ENCODE data around the gene ARHGAP6. TPM values are rescaled to one million over a fixed set of nuclear protein-coding genes. Genes with fewer than 3 reads are reported as not detected.
A peak's percentile ranks its signal among the peaks of the same experiment; 100 is the strongest.

Gene ARHGAP6
- polyA plus RNA-seq, 1 donor = 5.1 TPM

DNA sequence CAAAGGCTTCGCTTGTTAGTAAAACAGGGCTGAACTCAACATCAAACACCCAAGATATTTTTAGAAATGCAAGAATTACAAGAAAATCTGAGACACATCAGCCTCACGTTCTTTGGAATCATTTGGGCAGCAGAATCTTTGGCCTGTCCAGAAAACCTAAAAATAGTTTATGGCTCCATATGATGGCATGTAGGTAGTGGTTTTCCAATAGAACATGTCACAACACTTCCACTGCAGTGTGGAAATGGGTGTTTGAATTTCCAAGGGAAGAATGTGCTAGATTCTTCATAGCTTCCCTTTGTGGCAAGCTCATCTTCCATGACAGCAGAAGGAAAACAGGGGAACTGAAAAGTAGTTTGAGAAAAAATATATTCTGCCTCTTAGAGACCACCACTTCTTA lies 118.8 kb downstream of the ARHGAP6 start:
- no peak for DNase-seq
- H3K4me3 ChIP-seq (ENCODE audit: low read length) = no peak overlapping the region
- WGBS (ENCODE audit: insufficient coverage, low lambda C conversion rate) = no CpG with 5 or more reads among the region's 2 CpGs
- no peaks in the 10 kb centered on the region for H3K36me3 ChIP-seq (ENCODE audit: control insufficient read depth, insufficient read depth, low read length)
- H3K9me3 ChIP-seq (ENCODE audit: control insufficient read depth, low read depth, low read length) = no peaks in the 10 kb centered on the region
- H3K27ac ChIP-seq (ENCODE audit: low read length) = no peak overlapping the region
- no peaks in the 10 kb centered on the region for H3K27me3 ChIP-seq (ENCODE audit: control insufficient read depth, insufficient read depth, low read length)
- H3K4me1 ChIP-seq (ENCODE audit: control insufficient read depth, insufficient read depth, low read length) = no peaks in the 10 kb centered on the region

DNA sequence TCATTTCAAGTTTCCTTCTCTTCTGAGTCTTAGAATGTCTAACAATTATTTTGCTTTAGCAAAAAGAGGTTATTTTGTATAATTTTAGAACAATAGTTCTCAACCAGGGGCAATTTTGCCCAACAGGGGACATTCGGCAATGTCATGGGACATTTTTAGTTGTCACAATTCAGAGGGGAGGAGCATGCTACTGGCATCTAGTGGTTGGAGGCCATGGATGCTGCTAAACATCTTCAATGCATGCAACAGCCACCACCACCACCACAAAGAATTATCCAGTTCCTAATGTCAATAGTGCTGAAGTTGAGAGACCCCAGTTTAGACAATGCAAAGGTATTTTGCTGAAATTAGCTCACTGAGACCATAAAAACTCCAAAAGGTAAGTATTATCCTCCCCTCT lies 122.5 kb downstream of the ARHGAP6 start:
- Histone ChIP-seq H3K27me3 (ENCODE audit: control insufficient read depth, insufficient read depth, low read length) (no peaks in the 10 kb centered on the region), H3K9me3 (ENCODE audit: control insufficient read depth, low read depth, low read length) (no peaks in the 10 kb centered on the region), H3K27ac (ENCODE audit: low read length) (no peak overlapping the region), H3K36me3 (ENCODE audit: control insufficient read depth, insufficient read depth, low read length) (no peaks in the 10 kb centered on the region), H3K4me1 (ENCODE audit: control insufficient read depth, insufficient read depth, low read length) (no peaks in the 10 kb centered on the region), H3K4me3 (ENCODE audit: low read length) (no peak overlapping the region)
- no CpG with 5 or more reads among the region's 1 CpG for WGBS (ENCODE audit: insufficient coverage, low lambda C conversion rate)
- no peak for DNase-seq

DNA sequence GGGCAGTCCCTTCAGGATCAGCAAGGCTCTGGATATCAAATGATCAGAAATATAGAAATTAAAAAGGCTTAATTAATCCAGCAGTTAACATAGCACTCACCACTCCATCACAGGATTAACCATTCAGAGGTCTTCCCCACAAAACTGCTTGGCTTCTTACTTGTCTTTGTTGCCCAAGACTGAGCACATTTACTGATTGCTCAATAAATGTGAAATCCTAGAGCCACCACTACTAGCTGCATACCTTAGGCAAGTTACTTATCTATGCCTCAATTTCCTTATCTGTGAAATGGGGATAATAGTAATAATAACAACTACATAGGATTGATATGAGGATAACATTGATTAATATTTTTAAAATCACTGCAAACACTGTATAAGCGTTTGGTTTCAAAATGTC lies 124.2 kb downstream of the ARHGAP6 start:
- H3K27ac ChIP-seq (ENCODE audit: low read length) = no peak overlapping the region
- H3K36me3 ChIP-seq (ENCODE audit: control insufficient read depth, insufficient read depth, low read length) = no peaks in the 10 kb centered on the region
- H3K27me3 ChIP-seq (ENCODE audit: control insufficient read depth, insufficient read depth, low read length) = no peaks in the 10 kb centered on the region
- no peaks in the 10 kb centered on the region for H3K9me3 ChIP-seq (ENCODE audit: control insufficient read depth, low read depth, low read length)
- no peak overlapping the region for H3K4me3 ChIP-seq (ENCODE audit: low read length)
- H3K4me1 ChIP-seq (ENCODE audit: control insufficient read depth, insufficient read depth, low read length) = no peaks in the 10 kb centered on the region
- no CpG with 5 or more reads among the region's 1 CpG for WGBS (ENCODE audit: insufficient coverage, low lambda C conversion rate)
- DNase-seq = no peak

DNA sequence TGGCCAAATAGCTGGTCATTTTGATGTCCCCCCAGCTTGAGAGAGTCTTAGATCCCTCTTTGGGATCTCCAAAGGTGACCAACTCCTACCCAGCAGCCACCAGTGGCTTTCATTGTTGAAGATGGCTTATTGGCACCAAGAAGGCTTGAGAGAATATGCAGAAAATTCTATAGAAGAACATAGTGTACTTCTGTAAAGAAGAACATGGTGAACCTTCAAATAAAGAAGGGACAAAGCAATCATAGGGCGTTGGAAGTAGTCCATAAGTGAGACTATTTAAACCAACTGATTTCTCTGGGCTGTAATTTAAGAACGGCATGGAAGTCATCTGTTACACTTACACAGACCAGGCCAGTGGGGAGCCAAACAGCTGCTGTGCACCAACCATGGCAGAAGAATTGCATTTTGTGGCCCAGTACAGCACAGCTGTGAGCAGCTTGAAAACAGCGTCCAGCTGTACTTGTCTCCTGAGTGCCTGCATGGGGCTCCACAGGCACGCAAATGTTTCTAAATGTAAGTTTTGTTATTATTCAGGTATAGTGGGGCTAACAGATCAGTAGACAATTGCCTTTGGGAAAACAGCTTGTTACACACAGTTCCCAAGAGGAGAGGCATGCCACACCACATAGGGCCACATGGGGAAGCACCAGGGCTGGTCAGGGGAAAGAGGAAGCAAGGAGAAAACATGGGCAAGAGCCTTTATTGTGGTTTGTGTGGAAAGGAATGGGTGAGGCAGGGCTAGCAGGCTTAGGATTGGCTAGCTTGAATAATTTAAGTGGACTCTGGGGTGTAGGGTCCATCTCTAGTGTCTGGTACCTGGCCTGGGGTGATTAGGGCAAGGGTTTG lies 125.0 kb downstream of the ARHGAP6 start:
- H3K27ac ChIP-seq (ENCODE audit: low read length) = no peak overlapping the region

DNA sequence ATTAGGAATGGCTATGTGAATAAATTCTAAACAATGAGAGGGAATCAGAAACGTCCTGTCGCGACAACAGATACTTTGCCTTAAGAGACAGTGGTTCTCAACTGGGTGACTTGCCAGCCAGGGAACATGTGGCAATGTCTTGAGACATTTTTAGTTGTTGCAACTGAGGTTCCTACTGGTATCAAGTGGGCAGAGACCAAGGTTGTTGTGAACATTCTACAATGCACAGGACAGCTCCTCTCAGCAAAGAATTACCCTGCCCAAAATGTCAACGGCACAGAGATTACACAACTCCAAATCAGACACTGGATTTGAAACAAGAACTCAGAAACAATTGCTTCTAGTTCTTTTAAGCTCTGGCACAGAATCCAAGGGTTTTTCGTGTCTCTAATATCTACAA lies 128.6 kb downstream of the ARHGAP6 start:
- no peaks in the 10 kb centered on the region for H3K27me3 ChIP-seq (ENCODE audit: control insufficient read depth, insufficient read depth, low read length)
- no peak overlapping the region for H3K4me3 ChIP-seq (ENCODE audit: low read length)
- no peaks in the 10 kb centered on the region for H3K4me1 ChIP-seq (ENCODE audit: control insufficient read depth, insufficient read depth, low read length)
- H3K36me3 ChIP-seq (ENCODE audit: control insufficient read depth, insufficient read depth, low read length) = no peaks in the 10 kb centered on the region
- no peak overlapping the region for H3K27ac ChIP-seq (ENCODE audit: low read length)
- WGBS (ENCODE audit: insufficient coverage, low lambda C conversion rate) = no CpG with 5 or more reads among the region's 5 CpGs
- DNase-seq = no peak
- H3K9me3 ChIP-seq (ENCODE audit: control insufficient read depth, low read depth, low read length) = no peaks in the 10 kb centered on the region

More for the DNA sequence above, 125.0 kb downstream of the ARHGAP6 start:
- no peak overlapping the region for H3K4me3 ChIP-seq (ENCODE audit: low read length)
- no peaks in the 10 kb centered on the region for H3K9me3 ChIP-seq (ENCODE audit: control insufficient read depth, low read depth, low read length)
- no peaks in the 10 kb centered on the region for H3K4me1 ChIP-seq (ENCODE audit: control insufficient read depth, insufficient read depth, low read length)
- no peak for DNase-seq
- no peaks in the 10 kb centered on the region for H3K36me3 ChIP-seq (ENCODE audit: control insufficient read depth, insufficient read depth, low read length)
- no peaks in the 10 kb centered on the region for H3K27me3 ChIP-seq (ENCODE audit: control insufficient read depth, insufficient read depth, low read length)
- no CpG with 5 or more reads among the region's 4 CpGs for WGBS (ENCODE audit: insufficient coverage, low lambda C conversion rate)

DNA sequence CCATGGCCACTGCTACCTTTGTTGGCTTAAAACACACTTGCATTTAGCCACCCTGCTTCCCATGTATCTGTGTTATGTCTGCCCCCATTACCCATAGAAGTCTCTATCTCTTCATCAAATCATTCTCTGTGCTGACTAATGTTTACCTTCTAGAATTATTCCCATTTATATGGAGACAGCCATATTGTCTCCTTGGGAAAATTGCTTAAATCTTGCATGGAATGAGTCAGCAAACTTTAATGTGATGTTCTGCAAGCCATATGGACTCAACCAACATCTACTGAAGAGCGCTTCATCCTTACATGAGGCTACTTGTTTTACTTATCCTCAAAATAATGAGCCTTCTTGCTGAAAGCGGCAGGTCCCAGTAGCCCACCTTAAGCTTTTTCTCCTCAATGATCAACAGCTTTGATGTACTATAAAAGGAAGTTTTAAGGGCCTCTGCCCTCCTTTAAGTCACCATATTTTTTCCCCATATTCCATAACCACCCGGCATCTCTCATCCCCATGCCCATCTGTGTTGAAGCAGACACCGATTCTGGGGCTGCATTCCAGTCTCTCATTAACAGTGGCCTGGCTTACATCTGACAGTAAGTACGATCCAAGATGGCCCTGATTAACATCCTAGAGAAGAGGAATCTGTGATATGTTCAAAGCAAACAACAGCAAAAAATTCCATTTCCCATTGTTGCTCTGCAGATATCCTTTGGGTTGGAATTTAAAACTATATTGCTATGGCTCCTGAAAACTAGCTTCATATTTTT lies 130.4 kb downstream of the ARHGAP6 start:
- Histone ChIP-seq H3K27ac (ENCODE audit: low read length) (no peak overlapping the region), H3K4me3 (ENCODE audit: low read length) (no peak overlapping the region), H3K27me3 (ENCODE audit: control insufficient read depth, insufficient read depth, low read length) (no peaks in the 10 kb centered on the region), H3K4me1 (ENCODE audit: control insufficient read depth, insufficient read depth, low read length) (no peaks in the 10 kb centered on the region), H3K9me3 (ENCODE audit: control insufficient read depth, low read depth, low read length) (no peaks in the 10 kb centered on the region), H3K36me3 (ENCODE audit: control insufficient read depth, insufficient read depth, low read length) (no peaks in the 10 kb centered on the region)
- WGBS (ENCODE audit: insufficient coverage, low lambda C conversion rate) = no CpG with 5 or more reads among the region's 5 CpGs
- no peak for DNase-seq

DNA sequence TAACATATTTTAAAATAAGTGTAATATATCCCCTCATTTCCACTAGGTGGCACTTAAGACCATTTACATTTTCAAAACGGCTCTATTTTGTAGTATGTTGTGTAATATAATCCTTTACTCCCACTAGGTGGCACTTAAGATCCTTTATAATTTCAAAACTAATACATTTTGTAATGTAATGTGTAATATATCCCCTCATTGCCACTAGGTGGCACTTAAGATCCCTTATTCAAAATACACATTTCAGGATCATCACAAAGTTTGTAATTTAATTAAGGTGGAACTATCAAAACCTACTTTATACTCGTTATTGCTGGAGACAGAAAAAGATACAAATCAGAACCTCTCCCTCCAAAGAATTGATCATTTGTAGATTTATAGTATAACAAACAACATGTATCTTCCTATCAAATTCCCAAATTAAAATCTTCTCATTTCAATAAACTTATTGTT lies 132.5 kb downstream of the ARHGAP6 start:
- WGBS (ENCODE audit: insufficient coverage, low lambda C conversion rate) = no CpG with 5 or more reads among the region's 2 CpGs
- Histone ChIP-seq H3K4me3 (ENCODE audit: low read length) (no peak overlapping the region), H3K9me3 (ENCODE audit: control insufficient read depth, low read depth, low read length) (no peaks in the 10 kb centered on the region), H3K27me3 (ENCODE audit: control insufficient read depth, insufficient read depth, low read length) (no peaks in the 10 kb centered on the region), H3K27ac (ENCODE audit: low read length) (no peak overlapping the region), H3K4me1 (ENCODE audit: control insufficient read depth, insufficient read depth, low read length) (no peaks in the 10 kb centered on the region), H3K36me3 (ENCODE audit: control insufficient read depth, insufficient read depth, low read length) (no peaks in the 10 kb centered on the region)
- peak; percentile 38 to 53 for DNase-seq

DNA sequence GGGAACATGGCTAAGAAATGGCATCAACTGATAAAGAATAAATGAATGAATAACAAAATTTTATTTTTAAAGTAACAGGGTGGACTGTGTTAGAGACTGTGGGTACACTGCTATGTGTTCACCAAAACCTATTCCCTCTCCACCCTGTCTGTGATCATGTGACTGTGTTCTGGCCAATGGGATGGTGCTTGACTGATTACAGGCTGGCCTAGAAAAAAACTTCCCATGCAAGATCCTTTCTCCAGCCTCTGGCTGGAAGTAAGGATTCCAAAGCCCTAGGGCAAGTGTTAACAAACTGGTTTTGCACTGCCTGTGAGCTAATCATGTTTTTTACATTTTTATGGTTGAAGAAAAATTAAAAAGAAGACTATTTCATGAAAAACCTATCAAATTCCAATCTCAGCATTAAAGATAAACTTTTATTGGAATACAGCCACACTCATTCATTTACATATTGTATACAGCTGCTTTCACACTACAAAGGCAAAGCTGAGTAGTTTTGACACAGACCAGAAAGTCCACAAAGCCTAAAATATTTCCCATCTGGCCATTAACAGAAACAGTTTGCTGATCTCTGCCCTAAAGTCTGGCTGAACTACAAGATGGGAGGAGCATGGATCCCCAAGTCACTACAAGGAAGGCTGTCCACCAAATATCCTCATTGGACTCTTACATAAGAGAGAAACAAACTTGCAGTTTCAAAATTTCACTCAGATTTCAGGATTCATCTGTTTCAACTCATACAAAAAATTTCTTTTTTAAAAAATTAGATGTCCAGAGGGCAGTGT lies 133.2 kb downstream of the ARHGAP6 start:
- Histone ChIP-seq H3K4me3 (ENCODE audit: low read length) (no peak overlapping the region), H3K4me1 (ENCODE audit: control insufficient read depth, insufficient read depth, low read length) (no peaks in the 10 kb centered on the region), H3K36me3 (ENCODE audit: control insufficient read depth, insufficient read depth, low read length) (no peaks in the 10 kb centered on the region), H3K27me3 (ENCODE audit: control insufficient read depth, insufficient read depth, low read length) (no peaks in the 10 kb centered on the region), H3K27ac (ENCODE audit: low read length) (no peak overlapping the region), H3K9me3 (ENCODE audit: control insufficient read depth, low read depth, low read length) (no peaks in the 10 kb centered on the region)
- DNase-seq = peak in 1 of 2 donors; percentile 5

DNA sequence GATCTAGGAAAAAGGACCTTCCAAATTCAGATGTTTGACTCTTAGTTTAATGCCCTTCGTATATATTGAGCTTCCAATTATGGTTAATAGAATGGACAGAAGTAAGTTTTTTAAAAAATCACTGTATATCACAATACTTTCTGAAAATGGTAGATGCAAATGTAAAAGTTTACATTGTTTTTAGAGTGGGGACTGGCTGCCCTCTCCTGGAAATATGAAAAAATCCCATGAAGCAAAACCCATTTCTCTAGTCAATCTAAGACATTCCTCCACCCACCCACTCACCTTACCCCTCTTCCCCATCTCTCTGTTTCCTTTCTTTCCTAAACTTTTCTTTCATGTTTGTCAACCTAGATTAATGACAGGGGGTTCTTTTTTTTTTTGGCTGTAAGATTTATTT lies 134.5 kb downstream of the ARHGAP6 start:
- Histone ChIP-seq H3K27ac (ENCODE audit: low read length) (no peak overlapping the region), H3K27me3 (ENCODE audit: control insufficient read depth, insufficient read depth, low read length) (no peaks in the 10 kb centered on the region), H3K4me3 (ENCODE audit: low read length) (no peak overlapping the region), H3K9me3 (ENCODE audit: control insufficient read depth, low read depth, low read length) (no peaks in the 10 kb centered on the region), H3K4me1 (ENCODE audit: control insufficient read depth, insufficient read depth, low read length) (no peaks in the 10 kb centered on the region), H3K36me3 (ENCODE audit: control insufficient read depth, insufficient read depth, low read length) (no peaks in the 10 kb centered on the region)
- no CpG with 5 or more reads among the region's 1 CpG for WGBS (ENCODE audit: insufficient coverage, low lambda C conversion rate)
- DNase-seq = peak in 1 of 2 donors; percentile 3

DNA sequence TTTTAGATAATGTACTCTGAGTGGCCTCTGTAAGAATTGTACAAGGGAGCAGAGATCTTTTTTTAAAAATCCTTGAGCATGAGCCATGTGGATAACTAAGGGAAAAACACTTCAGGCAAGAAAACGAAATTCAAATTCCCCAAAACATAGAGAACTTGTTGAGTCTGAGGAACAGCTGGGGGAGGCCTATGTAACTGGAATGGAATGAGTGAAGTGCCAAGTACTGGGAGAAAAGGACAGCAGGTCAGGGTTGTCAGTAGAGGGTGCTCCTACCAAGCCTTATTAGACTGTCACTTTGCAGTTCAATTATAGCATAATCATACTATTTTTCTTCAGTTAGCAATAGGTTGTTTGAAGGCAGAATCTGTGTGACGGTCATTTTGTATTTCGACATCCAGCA lies 135.1 kb downstream of the ARHGAP6 start:
- no peaks in the 10 kb centered on the region for H3K9me3 ChIP-seq (ENCODE audit: control insufficient read depth, low read depth, low read length)
- no peaks in the 10 kb centered on the region for H3K27me3 ChIP-seq (ENCODE audit: control insufficient read depth, insufficient read depth, low read length)
- H3K36me3 ChIP-seq (ENCODE audit: control insufficient read depth, insufficient read depth, low read length) = no peaks in the 10 kb centered on the region
- no CpG with 5 or more reads among the region's 3 CpGs for WGBS (ENCODE audit: insufficient coverage, low lambda C conversion rate)
- no peak overlapping the region for H3K4me3 ChIP-seq (ENCODE audit: low read length)
- H3K27ac ChIP-seq (ENCODE audit: low read length) = no peak overlapping the region
- no peak for DNase-seq
- H3K4me1 ChIP-seq (ENCODE audit: control insufficient read depth, insufficient read depth, low read length) = no peaks in the 10 kb centered on the region

Measured in large intestine (tissue), 3 donors.